Ammon's horn (tissue), 1 donor: ENCODE data around the gene DNAH2.
A peak's percentile ranks its signal among the peaks of the same experiment; 100 is the strongest.

Experiments
- DNase-seq: peaks from one replicate; pipeline ENCODE4 v3.0.0-alpha.2; 2016; ENCODE audit warnings: low spot score

Gene DNAH2

DNA sequence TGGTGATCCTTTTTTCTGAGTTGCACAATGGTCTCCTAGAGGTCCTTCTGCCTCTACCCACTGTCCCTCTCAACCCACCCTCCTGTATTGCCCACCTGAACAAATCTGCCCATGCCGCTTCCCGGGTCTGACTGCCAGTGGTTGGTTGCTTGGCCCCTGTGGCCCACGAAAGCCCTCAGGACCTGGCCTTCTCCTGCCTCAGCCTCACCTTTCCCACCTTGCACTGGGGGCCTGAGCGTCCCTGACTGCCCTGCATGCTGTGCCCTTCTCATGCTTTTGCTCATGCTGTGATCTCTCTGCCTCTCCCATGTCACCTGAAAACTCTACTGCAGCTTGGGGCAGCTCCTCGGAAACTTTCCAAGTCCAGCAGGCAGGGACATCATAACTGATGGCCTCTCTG, 102.7 kb downstream of the DNAH2 start:
- DNase-seq: no peak

DNA sequence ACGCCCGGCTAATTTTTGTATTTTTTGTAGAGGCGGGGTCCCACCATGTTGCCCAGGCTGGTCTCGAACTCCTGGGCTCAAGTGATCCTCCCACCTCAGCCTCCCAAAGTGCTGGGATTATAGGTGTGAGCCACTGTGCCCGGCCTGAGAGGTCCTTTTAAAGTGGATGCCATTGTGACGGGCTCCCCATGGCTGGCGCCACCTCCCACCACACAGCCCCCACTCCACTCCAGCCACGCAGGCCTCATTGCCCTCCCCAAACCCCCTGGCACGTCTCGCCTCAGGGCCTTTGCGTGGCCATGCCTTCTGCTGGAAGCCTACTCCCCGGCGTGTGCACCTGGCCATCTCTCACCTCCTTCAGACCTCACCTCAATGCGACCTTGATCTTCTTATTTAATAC, 104.6 kb downstream of the DNAH2 start:
- no peak for DNase-seq

DNA sequence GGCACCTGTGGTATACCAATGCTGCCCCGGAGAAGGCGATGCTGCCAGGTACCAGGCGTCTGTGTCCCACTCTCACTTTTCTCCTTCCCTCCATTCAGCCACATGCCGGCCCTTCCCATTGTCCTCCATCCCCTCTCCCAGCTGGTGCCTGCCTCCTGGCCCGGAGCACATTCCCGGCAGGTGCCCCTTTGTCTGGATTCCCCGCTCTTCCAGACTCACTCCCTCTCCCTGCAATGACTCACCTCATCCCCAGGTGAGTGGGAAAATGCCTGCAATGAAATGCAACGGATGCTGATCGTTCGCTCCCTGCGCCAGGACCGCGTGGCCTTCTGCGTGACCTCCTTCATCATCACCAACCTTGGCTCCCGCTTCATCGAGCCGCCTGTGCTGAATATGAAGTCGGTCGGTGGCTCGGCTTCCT, 106.0 kb downstream of the DNAH2 start:
- DNase-seq: no peak

DNA sequence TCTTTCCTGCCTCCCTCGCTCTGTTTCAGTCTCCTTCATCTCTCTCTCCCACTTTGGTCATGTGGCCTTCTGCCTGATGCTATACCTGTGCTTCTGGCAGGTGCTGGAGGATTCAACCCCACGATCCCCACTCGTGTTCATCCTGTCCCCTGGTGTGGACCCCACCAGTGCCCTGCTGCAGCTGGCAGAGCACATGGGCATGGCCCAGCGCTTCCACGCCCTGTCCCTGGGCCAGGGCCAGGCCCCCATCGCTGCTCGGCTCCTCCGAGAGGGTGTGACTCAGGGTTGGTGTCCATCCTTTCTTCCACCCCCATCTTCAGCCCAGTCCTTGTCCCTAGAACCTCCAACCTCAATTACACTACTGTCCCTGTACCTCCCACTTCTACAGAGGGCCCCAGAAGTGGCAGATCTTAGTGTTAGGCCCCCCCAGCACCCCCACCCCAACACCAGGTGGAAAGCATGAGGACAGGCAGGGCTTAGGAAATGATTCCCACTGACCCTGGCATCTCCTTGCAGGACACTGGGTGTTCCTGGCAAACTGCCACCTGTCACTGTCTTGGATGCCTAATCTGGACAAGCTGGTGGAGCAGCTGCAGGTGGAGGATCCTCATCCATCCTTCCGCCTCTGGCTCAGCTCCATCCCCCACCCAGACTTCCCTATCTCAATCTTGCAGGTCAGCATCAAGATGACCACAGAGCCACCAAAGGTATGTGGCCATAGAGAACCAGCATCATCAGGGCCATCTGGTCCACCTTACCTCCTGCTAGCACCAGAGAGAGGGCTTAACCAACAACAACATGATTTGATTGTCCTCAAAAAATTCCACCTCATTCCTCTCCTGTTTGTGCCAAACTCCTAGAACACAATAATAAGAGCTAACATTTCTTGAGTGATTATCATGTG, 106.7 kb downstream of the DNAH2 start:
- DNase-seq: no peak

DNA sequence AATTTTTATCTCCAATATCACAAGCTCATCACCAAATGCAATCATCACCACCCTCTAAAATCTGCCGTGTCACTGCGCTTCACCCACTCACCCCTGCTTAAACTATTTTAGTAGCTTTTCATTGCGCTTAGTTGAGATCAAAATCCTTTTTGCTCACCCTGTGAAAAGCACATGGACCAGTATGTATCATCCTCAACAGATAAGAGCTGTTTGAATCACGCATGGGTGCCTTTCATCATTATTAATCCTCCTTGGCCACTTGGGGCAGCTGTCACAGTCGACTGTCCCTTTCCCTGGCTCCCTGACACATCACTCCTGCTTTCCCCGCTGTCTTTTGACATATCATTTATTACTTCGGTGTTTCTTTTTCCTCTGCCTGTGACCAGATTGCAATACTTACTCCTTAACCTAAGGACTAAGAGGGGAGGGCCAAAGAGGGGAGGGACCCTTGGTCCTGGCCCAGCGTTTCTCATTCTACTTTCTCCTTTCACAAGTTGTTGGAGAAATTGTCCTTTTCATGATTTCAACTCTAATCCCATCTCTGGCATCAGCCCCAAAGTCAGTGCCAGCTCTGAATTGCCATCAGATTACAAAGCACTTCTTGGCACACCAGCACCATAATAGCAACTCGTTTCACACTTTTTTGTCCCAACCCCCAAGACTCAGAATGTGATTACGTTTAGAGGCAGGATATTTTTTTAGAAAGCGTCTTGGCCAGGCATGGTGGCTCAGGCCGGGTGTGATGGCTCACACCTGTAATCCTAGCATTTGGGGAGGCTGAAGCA, 107.9 kb downstream of the DNAH2 start:
- peak; percentile 43 for DNase-seq

DNA sequence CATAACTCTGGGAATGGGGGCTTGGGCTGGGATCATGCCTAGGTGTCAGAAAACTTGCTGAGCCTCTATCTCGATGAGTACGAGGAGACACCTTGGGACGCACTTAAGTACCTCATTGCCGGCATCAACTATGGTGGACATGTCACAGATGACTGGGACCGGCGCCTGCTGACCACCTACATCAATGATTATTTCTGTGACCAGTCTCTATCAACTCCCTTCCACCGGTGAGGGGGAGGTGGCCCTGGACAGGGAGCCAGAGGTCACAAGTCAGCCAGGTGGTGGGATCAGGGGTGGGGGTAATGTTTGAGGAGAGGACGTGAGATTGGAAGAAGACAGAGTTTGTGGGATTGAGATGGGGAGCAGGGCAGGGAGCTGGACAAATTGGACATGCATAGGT, 113.1 kb downstream of the DNAH2 start:
- DNase-seq: no peak

DNA sequence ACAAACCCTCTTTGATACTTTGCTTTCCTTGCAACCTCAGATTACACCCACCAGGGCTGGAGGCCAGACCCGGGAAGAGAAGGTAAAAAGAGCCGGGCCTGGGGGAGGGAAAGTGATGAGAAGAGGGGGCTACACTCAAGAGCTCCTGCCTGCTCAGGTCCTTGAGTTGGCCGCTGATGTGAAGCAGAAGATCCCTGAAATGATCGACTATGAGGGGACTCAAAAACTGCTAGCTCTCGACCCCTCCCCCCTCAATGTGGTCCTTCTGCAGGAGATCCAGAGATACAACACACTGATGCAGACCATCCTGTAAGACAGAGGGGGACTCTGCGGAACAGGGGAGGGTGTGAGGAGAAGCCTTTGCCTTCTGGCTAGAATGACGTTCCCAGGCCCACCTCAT, 113.7 kb downstream of the DNAH2 start:
- DNase-seq: no peak

DNA sequence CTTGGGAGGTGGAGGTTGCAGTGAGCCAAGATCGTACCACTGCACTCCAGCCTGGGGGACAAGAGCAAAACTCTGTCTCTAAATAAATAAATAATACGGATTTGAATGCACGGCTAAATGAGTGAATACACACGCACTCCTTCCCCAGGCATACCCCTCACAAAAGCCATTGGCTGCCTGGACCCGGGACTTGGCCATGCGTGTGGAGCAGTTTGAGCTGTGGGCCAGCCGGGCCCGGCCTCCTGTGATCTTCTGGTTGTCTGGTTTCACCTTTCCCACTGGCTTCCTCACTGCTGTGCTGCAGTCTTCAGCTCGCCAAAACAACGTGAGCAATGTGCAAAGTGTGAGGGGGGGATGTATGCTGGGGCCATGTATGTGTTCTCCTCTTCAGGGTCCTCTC, 114.9 kb downstream of the DNAH2 start:
- DNase-seq: no peak

DNA sequence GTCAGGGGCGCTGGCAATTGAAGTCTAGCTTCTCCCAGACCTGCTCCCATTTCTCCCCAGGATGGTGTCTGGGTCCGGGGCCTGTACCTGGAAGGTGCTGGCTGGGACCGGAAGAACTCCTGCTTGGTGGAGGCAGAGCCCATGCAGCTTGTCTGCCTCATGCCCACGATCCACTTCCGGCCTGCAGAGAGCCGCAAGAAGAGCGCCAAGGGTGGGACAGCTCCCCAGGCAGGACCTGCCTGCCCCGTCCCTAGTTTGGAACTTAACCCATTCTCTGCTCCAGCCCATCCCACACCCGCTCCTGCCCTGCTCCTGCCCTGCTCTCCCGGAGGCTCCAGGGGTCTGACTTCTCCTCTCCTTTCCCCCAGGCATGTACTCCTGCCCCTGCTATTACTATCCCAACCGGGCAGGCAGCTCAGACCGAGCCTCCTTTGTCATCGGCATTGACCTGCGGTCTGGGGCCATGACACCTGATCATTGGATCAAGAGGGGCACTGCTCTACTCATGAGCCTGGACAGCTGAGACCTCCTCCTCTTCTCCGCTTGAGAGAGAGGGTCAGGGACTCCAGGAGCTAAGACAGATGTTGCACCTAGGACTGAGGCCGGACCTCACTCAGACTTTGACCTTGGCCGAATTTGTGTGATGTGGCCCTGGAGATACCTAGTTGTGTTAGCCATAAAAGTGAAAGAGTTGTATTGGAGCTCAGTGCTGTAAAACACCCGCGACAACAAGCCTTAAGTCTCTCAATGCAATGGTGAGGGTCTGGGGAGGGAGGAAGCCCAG, 115.7 kb downstream of the DNAH2 start:
- no peak for DNase-seq

DNA sequence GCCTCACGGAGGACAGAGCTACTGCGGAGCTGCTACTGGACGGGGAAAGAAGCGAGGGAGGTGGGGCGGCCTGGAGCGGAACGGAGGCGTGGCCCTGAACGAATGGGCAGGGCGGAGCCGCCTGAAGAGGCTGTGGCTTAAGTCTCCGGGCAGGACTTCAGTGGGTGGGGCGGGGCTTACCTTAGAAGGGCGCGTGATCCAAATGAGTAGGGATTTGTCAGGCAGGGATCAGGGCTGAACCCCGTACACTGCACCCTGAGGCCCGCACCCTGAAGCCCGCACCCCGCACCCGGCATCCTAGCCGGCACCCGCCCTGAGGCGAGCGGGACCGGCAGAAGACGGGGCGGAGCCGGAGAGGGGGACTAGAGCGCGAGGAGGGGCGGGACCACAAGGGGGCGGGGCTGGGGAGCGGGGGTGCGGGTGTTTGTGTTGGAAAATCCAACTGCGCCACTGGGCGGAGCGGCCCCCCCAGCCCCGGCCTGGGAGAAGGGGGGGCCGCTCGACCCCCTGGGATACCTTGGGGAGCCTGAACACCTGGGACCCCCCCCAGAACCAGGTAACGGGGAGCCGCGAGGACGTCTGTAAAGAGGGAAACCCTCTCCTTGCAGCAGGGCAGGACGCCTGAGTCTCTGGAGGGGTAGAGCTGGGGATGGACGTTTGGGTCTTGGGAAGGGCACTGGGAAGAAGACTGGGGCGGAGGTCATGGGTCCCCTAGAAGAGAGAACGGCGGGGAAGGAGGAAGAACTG, 116.4 kb downstream of the DNAH2 start, which contains the start of gene KDM6B:
TSS of gene KDM6B (plus strand) at position 423 of the 747 bp plus-strand sequence. CDS start 11,338 bp downstream, outside the sequence.
- peak; percentile 96 for DNase-seq

DNA sequence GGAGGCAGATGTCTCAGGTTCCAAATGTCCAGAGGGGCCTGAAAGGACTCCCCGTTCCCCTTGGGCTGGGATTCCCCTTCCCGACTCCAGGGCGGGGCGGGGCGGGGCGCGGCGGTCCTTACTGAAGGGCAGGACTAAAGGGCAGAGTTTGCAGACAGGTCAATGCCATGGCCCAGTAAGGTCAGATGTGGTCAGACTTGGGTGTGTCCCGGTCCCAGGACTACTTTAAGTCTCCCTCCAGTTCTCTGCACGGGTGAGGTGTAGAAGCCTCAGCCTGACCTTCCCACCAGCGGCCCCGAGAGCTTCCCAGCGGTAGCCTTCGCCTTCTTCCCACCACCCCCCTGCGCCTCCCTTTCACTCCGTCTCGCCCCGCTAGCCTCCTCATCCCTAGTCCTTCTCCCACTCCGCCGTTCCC, 117.0 kb downstream of the DNAH2 start:
- DNase-seq: no peak

DNA sequence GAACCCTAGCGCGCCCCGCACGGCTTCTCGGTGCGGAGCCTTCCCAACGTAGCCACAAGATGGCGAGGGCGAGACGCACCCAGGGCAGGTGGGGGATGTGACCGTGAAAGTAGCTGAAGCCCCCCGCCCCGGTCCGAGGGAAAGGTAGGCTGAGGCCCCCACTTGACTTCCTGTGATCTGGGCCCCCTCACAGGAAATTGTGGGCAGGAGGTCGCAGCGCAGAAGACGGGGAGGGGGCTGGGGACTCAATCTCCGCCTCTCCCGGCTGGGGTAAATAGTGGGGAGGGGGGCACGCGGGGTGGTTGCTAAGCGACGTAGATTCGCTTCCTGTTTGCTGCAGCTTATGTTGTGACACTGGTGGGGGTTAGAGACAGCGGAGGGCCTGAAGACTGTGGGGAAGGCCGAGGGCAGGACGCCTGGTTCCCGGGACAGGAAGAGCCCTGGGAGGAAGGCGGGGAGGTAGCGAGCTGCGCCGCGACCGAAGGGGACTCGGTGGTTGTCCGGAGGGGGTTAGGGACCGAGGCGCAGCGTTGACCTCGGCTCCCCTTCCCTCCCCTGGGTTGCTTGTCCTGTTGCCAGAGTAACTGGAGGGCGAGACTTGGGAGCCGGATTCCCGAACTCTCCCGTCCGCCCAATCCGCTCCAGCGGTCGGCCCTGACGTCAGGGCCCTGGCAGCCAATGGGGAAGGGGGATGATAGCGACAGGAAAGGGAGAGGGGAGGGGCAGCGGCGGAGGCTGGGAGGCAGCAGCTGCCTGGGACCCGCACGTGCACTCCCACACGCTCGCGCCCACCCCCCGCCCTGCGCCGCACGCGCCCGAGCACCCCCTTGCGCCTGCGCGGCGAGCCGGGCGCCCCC, 117.6 kb downstream of the DNAH2 start:
- DNase-seq: peak; percentile 99

DNA sequence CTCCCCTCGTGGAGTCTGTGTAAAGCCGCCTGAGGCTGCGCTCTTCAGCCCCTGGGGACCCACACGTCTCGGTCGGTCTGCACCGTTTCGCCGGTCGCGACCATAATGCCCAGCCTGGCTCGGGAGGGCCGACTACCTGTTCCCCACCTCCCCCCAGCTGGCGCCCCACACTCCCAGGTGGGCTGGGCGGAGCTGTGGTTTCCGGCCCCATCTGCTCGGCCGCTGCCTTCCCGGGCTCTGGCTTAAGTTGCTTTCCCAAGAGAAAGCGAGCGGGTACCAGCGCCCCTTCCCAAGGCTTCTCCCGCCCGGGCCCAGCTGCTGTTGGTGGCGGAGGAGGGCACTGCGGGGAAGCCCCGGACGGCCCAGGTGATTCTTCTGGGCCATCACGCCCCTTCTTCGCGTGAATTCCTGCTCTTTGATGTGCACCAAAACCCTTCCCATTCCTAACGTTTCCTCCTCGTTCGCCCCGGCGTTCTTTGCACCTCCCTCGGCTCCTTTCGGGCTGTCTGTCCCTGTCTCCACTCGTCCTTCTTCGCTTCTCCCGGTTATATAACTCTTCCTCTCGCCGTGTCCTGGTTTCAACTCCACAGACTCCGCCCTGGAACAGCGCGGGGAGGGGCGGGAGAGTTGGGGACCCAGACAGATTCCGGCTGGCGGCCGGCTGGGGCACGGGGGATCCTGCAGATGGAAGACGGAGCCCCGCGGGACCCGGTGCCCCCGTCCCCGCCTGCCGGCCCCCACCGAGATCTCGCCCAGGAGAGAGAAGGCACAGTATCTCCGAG, 118.5 kb downstream of the DNAH2 start:
- DNase-seq: peak; percentile 76

DNA sequence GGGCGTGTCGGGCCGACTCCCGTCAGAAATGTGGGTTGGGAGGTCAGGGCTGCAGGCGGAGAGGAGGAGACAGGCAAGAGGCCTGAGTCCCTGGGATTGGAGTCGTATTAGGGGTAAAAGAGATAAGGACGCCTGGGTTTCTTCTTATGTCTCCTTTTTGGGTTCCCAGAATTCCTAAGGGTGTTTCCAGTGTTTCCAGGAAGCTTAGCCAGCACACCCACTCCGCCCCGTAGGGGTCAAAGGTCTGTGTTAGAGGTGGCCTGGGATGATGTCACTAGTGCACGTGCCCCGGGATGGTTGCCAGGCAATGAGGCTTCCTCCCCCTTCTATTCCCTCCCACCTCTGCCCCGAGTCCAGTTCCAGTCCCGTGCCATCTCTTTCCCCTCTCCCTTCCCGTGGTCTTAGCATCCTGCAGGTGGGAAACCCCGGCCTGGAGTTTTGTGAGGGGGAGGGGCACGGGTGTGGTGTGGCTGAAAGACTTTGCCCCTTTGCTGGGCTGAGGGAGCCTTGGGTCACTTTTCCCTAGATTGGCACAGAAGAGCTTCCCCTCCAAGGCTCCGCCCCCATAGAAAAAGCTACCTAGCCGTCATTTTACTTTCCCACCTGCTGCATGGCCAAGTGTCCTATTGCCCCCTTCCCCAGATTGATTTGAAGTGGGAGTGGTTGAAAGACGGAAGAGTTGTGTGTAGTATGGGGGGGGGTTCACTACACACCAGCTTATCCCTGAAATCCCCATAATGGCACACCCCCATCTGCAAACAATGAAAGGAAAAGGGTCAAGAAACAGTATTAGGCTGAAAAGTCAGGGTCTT, 119.3 kb downstream of the DNAH2 start:
- peak; percentile 69 for DNase-seq

DNA sequence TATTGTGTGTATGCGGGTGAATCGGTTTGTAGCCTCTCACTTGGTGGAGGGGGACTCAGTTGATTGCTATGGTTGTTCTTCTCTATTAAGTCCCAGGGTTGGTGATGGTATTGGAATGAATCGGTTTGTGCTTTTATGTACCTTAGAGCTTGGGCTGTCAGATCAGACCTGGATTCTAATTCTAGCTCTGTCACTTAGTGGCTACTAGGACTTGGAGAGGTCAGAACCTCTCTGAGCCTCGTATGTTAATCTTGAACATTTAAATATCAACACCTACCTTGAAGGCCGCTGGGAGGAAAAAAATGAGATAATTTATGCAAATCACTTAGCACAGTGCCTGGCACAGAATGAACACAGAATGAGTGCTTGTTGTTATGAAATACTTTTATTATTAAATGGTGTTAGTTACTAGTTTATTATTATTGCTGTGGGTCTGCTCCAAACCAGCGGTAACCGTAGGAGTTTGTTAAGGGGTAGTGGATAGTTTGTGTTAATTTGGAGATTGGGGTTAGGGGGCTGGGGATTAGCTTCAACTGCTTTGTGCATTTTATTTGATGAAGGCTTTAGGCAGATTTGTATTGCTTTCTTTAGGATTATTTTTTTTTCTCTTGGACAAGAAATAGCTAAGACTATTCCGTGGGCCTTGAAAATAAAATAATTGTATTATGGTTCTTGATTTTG, 120.0 kb downstream of the DNAH2 start:
- DNase-seq: no peak

DNA sequence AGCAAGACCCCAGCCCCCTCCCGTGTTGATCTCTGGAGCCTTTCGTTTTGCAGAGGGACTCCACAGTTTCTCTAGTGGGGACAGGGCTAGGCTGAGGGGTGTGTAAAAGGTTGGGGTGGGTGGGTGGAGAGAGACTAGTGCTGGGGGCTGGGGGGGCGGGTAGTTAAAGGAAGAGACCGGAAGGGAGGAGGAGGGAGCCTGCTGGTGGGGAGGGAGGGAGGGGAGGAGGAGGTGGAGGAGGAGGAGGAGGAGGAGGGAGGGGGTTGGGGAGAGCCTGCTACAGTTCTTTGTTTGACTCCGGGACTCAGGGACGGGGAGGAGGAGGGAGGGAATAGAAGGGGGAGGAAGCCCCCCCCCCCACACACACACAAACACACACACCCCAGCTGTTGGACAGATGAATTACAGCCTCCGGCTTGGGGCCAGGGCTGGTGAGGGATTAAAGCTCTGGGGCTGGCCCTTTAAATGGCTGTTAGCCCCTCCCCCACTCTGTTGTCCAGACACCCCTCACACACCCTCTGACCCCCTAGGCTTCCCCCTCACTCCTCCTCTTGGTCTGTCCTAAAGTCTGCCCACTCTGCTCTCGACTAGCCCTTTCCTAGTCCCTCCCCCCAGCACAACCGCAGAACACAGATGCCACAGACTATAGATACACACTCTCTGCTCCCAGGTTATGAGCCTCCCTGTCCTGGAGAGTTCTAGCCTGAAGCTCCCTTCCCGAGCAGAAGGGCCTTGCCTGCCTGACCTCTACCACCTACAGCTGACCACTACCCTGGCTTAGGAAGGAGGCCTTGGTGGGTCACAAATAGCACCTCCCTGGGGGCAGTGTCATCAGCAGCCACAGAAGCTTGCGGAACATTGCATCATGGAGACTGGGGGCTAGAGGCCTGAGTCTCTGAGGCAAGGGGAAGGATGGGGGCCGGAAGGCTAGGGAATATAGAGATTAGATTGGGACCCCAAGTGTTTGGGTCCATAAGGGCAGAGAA, 120.8 kb downstream of the DNAH2 start:
- peak; percentile 66 for DNase-seq
